ENCODE results near the gene EPB41L4B.

DNA sequence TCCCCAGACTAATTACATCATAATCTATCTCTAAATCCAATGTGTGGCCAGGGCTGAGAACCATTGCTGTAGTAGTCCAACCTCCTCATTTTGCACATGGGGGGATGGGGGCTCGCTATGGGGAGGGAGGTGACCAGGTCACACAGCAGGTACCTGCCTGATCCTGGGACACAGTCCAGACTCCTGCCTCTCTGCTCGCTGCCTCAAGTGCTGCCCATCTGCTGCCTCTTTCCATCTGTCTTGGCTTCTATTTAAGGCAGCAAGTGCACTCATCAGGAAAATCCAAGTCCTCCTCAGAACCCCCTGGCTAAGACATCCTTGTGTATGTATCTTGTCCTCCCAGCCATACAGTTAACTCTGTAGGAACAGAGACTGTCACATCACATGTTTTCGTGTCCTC, 96.1 kb downstream of the EPB41L4B start:
- TF ChIP-seq POLR2A (IDR thresholded peaks at IDR 0.05) = no peak
- TF ChIP-seq, protein P1, sequence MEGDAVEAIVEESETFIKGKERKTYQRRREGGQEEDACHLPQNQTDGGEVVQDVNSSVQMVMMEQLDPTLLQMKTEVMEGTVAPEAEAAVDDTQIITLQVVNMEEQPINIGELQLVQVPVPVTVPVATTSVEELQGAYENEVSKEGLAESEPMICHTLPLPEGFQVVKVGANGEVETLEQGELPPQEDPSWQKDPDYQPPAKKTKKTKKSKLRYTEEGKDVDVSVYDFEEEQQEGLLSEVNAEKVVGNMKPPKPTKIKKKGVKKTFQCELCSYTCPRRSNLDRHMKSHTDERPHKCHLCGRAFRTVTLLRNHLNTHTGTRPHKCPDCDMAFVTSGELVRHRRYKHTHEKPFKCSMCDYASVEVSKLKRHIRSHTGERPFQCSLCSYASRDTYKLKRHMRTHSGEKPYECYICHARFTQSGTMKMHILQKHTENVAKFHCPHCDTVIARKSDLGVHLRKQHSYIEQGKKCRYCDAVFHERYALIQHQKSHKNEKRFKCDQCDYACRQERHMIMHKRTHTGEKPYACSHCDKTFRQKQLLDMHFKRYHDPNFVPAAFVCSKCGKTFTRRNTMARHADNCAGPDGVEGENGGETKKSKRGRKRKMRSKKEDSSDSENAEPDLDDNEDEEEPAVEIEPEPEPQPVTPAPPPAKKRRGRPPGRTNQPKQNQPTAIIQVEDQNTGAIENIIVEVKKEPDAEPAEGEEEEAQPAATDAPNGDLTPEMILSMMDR (IDR thresholded peaks at IDR 0.05) = no peak

Data from thyroid gland (tissue), 4 donors.